Measurements from ENCODE around the gene ZNF385D.

Gene ZNF385D

DNA sequence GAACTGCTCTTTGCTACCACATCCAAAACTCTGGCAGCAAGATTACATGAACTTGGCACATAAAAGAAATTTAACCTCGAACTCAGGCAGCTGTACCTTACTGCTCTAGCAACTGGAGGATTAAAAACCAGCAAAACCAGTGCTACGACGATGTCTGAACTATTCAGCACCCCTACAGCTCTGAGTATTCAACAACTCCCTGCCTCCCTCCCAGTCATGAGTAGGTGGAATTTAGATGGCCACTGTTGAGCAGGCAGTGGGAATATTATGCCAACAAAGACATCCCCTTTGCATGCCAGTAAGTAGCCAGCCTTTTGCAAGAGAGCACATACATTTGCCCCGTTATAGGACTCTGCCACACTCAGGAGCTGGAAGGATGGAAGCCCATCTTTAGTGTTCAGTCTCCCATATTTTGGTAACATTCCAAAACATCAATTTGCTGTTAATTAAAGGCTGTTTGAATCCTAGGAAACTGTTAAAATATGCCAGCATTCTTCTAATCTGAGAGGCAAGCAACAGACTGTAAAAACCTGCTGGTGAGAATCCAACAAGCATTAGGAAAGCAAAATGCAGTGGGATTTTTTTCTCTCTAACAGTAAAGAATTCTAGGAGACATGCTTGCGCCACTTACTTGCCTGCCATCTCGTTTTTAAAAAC is 85.4 kb downstream of the ZNF385D start:
- DNase-seq: no peak

DNA sequence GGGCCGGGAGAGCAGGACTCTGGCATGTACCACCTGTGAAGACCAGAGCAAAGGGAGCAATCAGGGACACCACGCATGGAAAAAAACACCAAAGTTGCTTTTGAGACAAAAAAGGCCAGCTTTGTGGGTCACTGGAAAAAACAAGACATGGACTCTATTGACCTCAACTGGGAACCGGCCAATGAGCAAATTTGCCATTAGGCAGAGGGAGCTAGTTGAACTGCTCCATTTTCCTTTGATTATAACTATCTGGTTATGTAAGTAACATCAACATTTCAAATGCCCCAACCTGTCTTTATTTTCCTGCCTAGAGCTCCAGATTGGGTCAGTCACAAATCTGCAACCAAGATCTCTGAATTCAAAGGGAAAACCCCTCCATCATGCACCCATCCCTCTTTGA is 86.0 kb downstream of the ZNF385D start:
- DNase-seq: no peak

GRCh38 chr3:21662403-21662802 is 88.6 kb downstream of the ZNF385D start:
- no peak for DNase-seq

DNA sequence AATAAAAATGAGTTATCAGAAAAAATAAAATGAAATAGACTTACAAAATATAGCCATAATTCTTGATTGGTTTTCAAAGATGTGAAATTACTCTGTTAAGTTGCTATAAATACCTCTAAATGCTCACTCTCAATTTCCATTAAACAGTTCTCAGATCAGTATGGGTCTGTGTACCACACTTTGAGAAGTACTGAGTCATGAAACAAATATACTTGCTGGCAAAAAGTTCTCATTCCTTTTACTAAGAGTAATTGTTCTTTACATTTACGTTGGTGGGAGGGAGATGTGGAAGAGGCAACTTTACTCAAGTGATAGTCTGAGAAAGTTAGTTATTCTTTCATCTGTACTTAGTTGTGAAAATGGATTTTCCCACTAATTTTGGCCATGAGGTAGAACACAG is 96.3 kb downstream of the ZNF385D start:
- DNase-seq: no peak

GRCh38 chr3:21654241-21654640 is 96.8 kb downstream of the ZNF385D start:
- no peak for DNase-seq

GRCh38 chr3:21649519-21649918 is 101.5 kb downstream of the ZNF385D start:
- no peak for DNase-seq

GRCh38 chr3:21647961-21648360 is 103.0 kb downstream of the ZNF385D start:
- no peak for DNase-seq

- DNase-seq: no peak
Observed at GRCh38 chr3:21645121-21645897, 105.7 kb downstream of the ZNF385D start.

DNA sequence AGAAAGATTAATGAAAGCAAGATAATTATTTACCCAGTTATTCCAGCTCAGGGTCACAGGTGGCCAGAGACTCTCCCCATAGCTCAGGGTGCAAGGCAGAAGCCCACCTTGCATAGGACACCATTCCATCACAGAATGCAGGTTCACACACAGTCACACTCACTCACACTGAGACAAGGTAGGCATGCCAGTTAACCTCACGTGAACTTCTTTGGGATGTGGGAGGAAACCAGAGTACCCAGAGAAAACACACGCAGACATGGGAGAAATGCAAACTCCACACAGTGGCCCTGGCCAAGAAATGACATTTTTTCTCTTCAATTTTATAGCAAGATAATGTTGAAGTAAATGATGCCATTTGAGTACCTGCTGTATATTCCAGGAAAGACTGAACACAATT is 106.7 kb downstream of the ZNF385D start:
- DNase-seq: no peak

DNA sequence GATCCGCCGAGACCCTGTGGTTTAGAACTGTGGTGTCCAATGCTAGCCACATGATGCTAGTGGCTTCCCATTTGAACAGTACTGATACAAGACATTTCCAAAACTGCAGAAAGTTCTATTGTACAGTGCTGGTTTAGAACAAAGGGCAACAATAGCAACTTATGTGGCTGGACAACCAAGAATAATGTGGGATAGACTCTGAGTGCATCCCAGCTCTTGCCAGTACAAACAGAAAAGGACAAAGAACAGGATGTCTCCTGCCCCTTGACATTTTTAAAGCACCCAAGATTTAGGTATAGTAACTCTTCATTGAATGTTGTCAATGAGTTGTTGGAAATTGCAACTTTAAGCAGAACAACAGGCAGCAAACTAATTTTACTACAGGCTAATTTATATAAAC is 107.3 kb downstream of the ZNF385D start:
- no peak for DNase-seq

GRCh38 chr3:21642433-21642832 is 108.6 kb downstream of the ZNF385D start:
- DNase-seq: no peak

- DNase-seq: no peak
Observed at GRCh38 chr3:21641959-21642358, 109.1 kb downstream of the ZNF385D start.

- no peak for DNase-seq
Observed at GRCh38 chr3:21638488-21638887, 112.5 kb downstream of the ZNF385D start.

GRCh38 chr3:21634112-21634511 is 116.9 kb downstream of the ZNF385D start:
- no peak for DNase-seq

DNA sequence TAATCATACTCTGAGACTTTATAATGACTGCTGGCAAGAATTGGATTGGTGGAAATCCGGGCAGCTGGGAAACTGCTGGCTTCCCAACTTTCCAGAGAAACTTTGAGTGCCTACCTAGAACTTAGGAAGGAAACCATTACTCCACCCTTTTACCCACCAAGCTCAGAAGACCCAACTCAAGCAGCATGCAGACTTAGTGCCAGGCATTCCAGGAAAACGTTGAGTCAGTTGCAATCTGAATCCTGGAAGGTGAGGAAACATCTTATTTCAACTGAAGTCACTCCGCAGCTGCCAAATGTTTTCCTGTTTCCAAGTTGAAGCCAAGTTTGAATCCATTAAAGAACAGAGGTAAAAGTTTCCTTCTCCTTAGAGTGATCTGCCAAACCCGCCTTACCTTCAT is 126.5 kb downstream of the ZNF385D start:
- no peak for DNase-seq

DNA sequence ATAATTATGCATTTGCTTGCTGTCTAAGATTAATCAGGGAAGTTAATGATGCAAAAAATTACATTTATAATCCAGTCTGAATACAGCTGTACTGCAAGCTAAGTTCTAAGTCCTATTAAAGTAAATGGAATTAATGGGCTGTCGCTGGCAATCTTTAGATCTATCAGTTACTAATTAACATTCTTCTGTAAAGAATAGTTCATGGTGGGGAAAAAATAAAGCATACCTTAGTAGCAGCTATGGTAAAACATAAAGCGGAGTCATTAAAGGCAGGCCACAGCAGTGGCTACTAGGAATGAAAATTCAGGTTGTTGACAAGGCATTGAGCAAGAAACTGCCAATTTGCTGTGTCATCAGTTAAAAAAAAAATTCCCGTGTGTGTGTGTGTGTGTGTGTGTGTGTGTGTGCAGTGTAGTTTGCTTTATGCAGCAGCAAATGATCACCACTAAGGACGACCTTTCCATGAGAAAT is 129.8 kb downstream of the ZNF385D start:
- no peak for DNase-seq

DNA sequence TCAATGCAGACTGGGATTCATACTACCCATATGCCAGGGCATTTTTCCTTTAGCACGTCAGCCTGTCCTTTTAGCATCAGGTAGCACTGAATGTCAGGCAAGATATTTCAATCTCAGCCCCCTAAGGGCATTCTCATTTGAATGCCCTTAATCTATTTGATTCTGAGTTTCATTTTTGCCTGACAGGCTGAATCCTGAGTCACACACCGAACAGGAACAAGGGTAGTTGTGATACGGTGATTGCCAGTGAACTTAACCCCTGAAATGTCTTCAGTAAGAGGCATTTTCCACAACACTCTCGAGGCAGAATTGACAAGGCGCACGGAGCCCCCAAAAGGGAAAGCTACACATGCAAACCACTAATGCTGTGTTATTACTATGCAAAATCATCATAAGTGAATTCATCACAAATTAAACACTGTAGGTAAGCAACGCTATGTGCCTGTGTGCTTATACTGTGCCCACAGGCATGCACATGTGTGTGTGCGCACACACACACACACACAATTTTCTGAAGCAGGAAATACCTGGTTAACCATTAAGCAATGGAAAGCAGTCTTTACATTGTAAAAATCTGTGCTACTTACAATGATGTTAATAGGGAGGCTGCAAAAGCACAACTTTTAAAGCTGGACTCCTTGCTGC is 130.4 kb downstream of the ZNF385D start:
- DNase-seq: no peak

DNA sequence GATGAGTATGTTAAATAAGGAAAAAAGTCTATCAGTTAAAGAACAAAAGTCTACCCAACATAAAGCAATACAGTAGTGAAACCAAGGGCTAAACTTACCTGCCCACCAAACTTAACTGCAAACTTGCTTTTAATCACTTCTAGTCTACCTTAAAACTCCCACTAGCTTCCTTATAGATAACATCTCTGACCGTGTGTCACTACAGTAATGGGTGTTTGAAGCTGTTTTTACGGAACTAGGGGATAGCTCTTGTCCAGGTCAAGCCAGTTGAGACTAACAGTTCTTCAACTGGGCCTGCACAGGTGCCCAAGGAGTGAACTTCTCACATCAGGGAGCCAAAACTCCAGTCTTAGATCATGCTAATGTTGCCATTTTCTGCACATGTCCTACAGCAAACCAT is 132.3 kb downstream of the ZNF385D start:
- no peak for DNase-seq

- DNase-seq: no peak
Observed at GRCh38 chr3:21613372-21614070, 137.5 kb downstream of the ZNF385D start.

GRCh38 chr3:21601178-21601577 is 149.8 kb downstream of the ZNF385D start:
- DNase-seq: no peak

- DNase-seq: no peak
Observed at GRCh38 chr3:21599890-21600289, 151.1 kb downstream of the ZNF385D start.

GRCh38 chr3:21592828-21593227 is 158.2 kb downstream of the ZNF385D start:
- no peak for DNase-seq

DNA sequence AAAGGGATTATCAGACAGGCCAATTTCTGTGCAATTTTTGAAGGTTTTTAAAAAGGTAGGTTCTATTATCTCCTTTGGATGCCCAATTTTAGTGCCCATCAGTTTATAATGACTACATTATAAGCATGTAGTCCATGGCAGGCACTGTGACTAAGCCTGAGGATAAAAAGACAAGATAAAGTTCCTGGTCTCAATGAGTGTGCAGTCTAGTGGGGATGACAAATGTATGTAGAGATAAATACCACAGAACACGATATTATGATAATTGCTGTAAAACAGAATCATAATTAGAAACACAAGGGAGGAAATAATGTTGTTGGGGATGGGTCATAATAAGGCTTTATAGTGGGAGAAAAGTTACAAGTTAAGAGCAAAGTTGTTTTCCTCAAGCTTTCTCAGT is 163.1 kb downstream of the ZNF385D start:
- no peak for DNase-seq
